Measurements from ENCODE around the gene SIDT2.
"Not testable (repeated sequence)": the region's sequence is repeated elsewhere in the genome, so short reads cannot be mapped to it uniquely, and the experiment has no call there.

Gene SIDT2

GRCh38 chr11:117204283-117205080 lies 25.9 kb downstream of the SIDT2 start:
- no peak for DNase-seq (ENCODE audit: low read depth)

GRCh38 chr11:117205211-117205818 lies 26.8 kb downstream of the SIDT2 start:
- no peak for DNase-seq (ENCODE audit: low read depth)

GRCh38 chr11:117206111-117206510 lies 27.6 kb downstream of the SIDT2 start:
- DNase-seq (ENCODE audit: low read depth) = not testable (repeated sequence)

GRCh38 chr11:117206859-117207258 lies 28.3 kb downstream of the SIDT2 start:
- not testable (repeated sequence) for DNase-seq (ENCODE audit: low read depth)

- not testable (repeated sequence) for DNase-seq (ENCODE audit: low read depth)
Observed at GRCh38 chr11:117207481-117207880, 28.9 kb downstream of the SIDT2 start.

GRCh38 chr11:117208710-117209109 lies 30.2 kb downstream of the SIDT2 start:
- DNase-seq (ENCODE audit: low read depth) = not testable (repeated sequence)

- DNase-seq (ENCODE audit: low read depth) = not testable (repeated sequence)
Observed at GRCh38 chr11:117209351-117210125, 31.0 kb downstream of the SIDT2 start.

GRCh38 chr11:117210620-117211019 lies 32.1 kb downstream of the SIDT2 start:
- no peak for DNase-seq (ENCODE audit: low read depth)

- no peak for DNase-seq (ENCODE audit: low read depth)
Observed at GRCh38 chr11:117212697-117213355, 34.3 kb downstream of the SIDT2 start.

GRCh38 chr11:117214404-117215110 lies 36.0 kb downstream of the SIDT2 start:
- DNase-seq (ENCODE audit: low read depth) = no peak

GRCh38 chr11:117217141-117218084 lies 38.9 kb downstream of the SIDT2 start:
- no peak for DNase-seq (ENCODE audit: low read depth)

GRCh38 chr11:117218133-117218915 lies 39.8 kb downstream of the SIDT2 start:
- DNase-seq (ENCODE audit: low read depth) = no peak

- no peak for DNase-seq (ENCODE audit: low read depth)
Observed at GRCh38 chr11:117219001-117219400, 40.5 kb downstream of the SIDT2 start.

- no peak for DNase-seq (ENCODE audit: low read depth)
Observed at GRCh38 chr11:117219455-117219854, 40.9 kb downstream of the SIDT2 start.

GRCh38 chr11:117219995-117220394 lies 41.5 kb downstream of the SIDT2 start:
- DNase-seq (ENCODE audit: low read depth) = no peak

- no peak for DNase-seq (ENCODE audit: low read depth)
Observed at GRCh38 chr11:117220568-117220967, 42.0 kb downstream of the SIDT2 start.

- no peak for DNase-seq (ENCODE audit: low read depth)
Observed at GRCh38 chr11:117220999-117221774, 42.6 kb downstream of the SIDT2 start.

- no peak for DNase-seq (ENCODE audit: low read depth)
Observed at GRCh38 chr11:117221775-117222517, 43.4 kb downstream of the SIDT2 start.
